Measurements from ENCODE around the gene CTXN1.
A peak's percentile ranks its signal among the peaks of the same experiment; 100 is the strongest.
"Not testable (repeated sequence)": the region's sequence is repeated elsewhere in the genome, so short reads cannot be mapped to it uniquely, and the experiment has no call there.

Gene CTXN1

GRCh38 chr19:7944177-7944761 lies 18.3 kb upstream of the CTXN1 start:
- DNase-seq = peak; percentile 94

DNA sequence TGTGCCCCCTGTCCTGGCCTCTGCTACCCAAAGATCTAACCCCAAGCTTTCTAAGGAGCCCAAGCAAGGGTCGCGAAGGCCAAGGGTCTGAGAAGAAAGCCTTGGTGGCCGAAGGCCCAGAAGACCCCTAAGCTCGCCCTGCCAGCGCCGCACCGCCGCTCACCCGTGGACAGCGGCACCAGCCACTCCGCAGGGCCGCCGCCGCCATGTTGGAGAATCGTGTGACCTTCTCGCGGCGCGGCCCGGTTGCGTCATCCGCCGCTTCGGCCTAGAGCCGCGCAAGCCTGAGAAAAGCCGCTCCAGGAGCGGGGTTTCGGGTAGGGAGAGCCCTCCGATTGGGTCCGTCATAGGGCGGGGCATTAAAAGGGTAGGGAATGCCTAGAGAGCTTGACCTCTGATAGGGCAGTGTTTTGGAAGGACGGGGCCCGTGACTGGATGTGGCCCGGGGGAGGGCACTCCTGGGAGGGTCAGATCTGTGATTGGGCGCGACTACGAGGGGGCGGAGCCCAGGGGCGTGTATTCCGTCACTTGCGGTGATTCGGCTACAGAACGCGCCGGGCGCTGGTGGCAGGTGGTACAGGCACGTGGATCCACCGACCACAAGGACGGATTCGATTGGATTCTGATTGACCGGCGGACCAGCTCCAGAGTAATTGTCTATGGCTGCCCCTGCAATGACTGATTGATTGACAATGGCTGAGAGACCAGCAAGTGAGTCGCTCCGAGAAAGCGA lies 17.7 kb upstream of the CTXN1 start, which contains the start of gene TIMM44:
Gene TIMM44, minus strand, starts transcription at position 223 of the 733 bp plus-strand sequence. Its CDS starts 15 bp downstream, at position 208.
- peak; percentile 100 for DNase-seq

GRCh38 chr19:7942981-7943443 lies 17.1 kb upstream of the CTXN1 start:
- no peak for DNase-seq

DNA sequence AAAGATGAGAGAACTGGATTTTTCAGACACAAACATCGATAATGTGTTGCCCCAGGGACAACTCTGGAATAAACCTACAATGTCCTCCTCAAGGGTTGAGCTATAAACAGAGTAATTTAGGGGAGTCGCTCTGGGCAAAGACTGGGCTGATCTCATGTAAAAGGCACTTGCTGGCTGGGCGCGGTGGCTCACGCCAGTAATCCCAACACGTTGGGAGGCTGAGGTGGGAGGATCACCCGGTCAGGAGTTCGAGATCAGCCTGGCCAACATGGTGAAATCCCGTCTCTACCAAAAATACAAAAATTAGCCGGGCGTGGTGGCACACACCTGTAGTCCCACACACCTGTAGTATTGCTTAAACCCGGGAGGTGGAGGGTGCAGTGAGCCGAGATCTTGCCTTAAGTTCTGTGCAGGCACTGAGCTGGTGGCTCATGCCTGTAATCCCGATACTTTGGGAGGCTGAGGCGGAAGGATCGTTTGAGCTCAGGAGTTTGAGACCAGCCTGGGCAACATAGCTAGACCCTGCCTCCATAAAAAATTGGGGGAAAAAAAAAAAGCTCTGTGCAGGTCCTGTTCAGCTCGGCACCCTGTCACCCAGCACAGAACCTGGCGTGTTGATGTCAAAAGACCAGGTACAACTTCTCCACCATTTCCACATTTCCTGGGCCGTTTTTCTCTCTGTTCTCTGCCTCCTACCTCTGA lies 16.1 kb upstream of the CTXN1 start:
- no peak for DNase-seq

GRCh38 chr19:7940841-7941240 lies 14.9 kb upstream of the CTXN1 start:
- DNase-seq = no peak

GRCh38 chr19:7934766-7935165 lies 8.8 kb upstream of the CTXN1 start:
- no peak for DNase-seq

DNA sequence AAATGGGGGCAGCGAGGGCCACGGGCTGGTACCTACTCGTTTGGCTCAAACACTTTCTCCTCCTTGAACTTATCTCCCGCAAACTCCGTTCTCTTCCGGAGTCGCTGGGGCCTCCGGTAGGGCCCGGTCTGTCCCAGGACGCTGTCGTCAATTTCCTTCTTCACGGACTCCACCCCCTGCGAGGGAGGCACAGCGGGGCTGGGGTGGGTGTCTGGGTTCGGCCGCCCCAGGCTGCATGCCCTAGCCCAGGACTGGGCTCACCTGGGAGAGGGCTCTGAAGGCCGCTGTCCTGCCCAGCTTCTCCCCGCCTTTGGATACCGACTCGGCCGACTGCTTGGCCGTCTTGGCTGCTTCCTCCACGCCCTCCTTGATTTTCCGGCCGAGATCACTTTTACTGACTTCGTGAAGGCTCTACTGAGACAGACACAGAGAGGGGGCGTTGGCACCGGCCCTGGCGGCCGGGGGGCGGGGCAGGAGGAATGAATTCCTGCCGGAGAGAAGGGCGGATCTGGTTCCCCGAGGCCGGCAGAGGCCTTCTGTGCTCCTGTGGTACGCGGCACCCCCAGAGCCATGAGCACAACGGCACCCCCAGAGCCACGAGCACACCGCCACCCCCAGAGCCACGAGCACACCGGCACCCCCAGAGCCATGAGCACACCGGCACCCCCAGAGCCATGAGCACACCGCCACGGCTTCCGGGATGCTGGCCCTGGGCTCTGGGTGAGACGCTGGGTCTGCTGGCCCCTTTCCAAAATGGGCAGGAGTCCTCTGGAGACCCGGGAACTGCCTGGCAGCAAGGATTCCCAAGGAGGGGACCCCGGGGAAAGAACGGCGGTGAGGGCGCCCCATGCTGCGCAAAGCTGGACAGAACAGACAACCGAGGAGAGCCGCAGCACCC lies 8.1 kb upstream of the CTXN1 start:
- no peak for DNase-seq

GRCh38 chr19:7933411-7933810 lies 7.5 kb upstream of the CTXN1 start:
- DNase-seq = no peak

DNA sequence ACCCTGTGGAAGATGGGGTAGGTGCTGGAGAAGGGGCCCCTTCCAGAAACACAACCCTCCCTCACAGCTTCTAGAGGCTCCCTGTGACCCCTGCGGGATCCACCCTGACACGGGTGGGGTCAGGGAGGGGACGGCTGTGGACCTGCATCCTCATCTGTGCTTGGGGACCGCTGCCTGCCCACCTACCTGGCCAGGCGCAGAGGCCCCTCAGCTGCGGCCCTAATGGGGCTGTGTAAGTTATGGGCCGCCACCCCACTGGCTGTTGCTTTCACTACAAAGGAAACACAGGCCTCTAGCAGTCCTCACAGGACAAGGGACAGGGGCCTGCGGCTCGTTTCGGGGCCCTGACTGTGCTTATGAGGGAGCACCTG lies 7.0 kb upstream of the CTXN1 start:
- no peak for DNase-seq

DNA sequence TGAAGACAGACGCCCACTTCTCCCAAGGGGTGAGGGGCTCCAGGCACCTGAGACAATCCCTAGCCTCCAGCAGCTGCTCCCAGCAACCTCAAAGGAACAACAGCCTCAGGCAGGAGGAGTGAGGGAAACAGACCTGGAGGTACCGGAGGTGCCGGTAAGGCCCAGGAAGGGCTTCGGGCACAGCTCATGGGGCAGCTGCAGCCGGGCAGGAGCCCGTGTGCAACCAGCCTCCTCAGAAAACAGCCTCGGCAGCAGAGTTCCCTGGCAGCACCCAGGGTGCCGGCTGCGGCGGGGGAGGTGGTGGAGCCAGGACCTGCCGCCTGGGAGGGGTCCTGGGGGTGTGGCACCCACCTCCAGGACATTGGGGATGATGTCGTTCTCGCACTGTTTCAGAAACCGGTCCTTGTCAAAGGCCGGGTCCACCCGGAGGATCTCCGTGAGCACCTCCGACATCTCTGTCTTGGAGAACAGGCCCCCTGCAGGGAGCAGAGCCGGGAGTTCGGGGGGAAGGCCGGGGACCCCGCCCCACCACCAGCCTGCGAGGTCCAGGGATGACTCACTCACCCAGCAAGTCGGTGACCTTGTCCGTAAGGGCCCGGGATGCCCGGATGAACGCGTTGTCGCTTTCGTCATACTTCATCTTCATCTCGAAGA lies 6.5 kb upstream of the CTXN1 start:
- no peak for DNase-seq

DNA sequence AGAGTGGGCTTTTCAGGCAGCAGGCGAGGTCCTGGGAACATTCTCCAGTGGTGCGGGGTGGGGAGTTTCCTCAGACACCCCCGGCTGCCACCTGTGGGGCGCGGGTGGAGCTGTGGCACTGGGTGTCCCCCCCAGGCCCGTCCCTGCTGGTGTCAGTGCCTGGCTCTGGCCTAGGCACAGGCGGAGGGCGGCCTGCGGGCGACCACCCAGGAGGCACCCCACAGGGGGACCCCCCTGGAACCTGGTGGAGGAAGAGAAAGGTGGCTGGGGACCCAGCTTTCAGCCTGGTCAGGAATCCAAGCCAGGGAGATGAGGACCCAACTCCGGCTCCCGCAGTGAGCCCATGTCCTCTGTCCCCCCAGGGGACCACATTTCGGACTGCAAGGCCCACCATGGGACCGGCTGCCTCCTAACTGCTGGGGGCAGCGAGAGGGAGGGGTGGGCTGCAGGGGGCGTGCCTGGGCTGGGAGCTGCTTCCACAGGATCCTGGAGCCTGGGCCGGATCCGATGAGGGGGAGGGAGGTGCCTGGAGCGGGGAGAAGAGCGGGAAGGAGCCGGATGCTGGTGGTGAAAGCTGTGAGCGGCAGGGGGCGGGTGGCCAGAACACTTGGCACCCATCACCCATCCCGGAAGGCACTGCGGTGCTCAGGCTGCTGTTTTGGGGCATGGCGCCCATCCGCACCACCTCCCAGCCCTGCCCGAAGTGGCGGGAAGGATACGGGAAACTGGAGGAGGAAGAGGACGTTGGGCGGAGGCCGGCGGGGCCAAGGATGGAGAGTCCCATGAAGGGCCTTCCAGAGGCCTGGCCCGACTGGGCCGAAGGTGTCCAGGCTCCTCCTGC lies 5.5 kb upstream of the CTXN1 start:
- DNase-seq = no peak

DNA sequence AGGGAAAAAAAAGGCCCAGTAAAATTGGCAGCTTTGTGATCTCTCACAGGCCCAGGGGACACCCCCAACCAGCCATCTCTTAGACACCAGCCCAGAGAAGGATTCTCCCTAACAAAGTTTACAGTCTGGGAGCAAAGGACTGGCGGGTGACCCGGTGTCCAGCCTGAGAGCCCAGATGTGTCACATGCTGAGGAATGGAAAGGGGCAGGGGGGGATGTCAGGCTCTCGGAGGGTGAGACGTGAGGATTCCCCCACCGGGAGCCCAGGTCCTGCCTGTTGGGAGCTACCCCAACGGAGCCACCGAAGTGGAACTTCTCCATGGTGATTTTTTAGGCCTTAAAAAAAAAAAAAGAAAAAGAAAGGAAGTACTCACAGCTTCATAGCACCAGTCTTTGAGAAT lies 4.8 kb upstream of the CTXN1 start:
- DNase-seq = no peak

GRCh38 chr19:7930030-7930429 lies 4.1 kb upstream of the CTXN1 start:
- not testable (repeated sequence) for DNase-seq

- no peak for DNase-seq
Measured at GRCh38 chr19:7928741-7929701, 3.1 kb upstream of the CTXN1 start.

GRCh38 chr19:7928334-7928706 lies 2.4 kb upstream of the CTXN1 start:
- DNase-seq = no peak

- no peak for DNase-seq
Measured at GRCh38 chr19:7927605-7928333, 1.8 kb upstream of the CTXN1 start.

DNA sequence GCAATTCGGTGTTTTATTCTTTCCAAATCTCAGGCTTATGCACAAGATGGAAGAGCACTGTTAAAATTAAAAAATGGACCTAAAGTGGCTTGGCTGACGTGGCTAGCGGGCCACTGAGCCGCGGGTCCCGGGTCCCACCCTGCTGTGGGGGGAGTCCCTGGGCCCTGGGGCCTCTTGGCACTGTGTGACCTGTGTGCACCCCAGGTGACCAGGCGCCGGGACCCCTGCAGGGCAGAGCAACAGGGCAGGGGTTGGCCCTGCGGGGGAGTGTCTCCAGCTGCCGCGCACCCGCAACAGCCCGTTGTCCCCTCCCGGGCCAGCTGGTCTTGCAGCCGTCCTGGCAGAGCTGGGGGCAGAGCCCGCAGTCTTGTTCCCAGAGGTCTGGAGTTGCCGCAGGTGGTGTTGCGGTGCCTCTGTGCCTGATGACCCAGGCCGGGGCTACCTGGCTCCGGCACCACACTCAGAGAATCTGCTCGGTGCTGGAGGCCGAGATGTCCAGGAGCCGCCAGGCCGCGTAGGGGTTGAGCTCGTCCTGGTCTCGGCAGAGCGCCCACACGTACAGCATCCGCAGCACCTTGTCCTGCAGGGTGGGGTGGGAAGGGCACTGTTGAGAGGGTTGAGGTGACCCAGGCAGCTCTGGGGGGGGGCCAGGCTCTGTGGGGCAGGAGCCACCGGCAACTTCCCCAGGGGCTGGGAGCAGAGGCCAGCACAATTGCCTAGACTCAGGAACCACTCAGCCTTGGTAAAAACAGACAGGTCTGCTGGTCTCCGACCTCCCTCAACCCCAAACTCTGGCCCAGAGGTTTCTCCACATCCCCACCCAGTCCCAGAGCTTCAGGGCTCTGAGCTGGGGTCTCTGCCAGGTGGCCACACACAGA lies 1.0 kb upstream of the CTXN1 start:
- DNase-seq = no peak

GRCh38 chr19:7925171-7925851 lies 624 bp downstream of the CTXN1 start:
- DNase-seq = peak; percentile 77
